ENCODE data around the gene CREB3L1. TPM values are rescaled to one million over a fixed set of nuclear protein-coding genes. Genes with fewer than 3 reads are reported as not detected.

CREB3L1 gene
- total RNA-seq, 1 donor, result 33.3 TPM

DNA sequence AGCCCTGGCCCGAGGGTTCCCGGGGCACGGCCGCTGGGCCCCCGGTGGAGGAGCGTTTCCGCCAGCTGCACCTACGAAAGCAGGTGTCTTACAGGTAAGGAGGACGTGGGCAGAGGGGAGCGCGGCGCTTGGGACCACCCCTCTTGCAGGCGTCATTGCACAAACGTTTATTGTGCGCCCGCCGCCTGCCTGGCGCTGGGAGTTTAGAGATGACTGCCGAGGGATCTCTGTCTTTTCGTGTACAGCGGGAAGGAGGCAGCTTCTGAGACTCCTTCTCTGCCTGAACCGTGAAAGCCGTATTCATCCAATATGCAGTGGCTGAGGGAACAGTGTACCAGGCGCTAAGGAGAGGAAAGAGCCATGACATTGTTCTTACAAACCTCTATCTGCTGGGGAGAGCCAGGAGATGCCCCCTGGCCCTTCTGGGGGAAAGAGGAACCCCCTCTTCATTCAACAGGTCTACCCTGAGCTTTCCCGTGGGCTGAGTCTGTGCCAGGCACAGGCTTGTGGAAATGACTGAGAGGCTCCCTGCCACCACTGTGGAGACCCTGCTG lies 56.0 kb downstream of the CREB3L1 start:
- Histone ChIP-seq H3K27me3 (ENCODE audit: insufficient read depth, low read length) (peaks cover 59% of the 10 kb centered on the region), H3K27ac (ENCODE audit: low read depth, low read length) (no peak overlapping the region), H2AFZ (ENCODE audit: low read length) (no peak overlapping the region), H3K9me3 (ENCODE audit: low read depth, low read length) (no peaks in the 10 kb centered on the region), H3K4me2 (ENCODE audit: insufficient read depth, low read length) (peak overlapping the region; percentile 60), H4K20me1 (ENCODE audit: insufficient read depth, low read length) (no peaks in the 10 kb centered on the region), H3K79me2 (ENCODE audit: insufficient read depth, low read length) (no peaks in the 10 kb centered on the region), H3K36me3 (ENCODE audit: insufficient read depth, low read length) (no peaks in the 10 kb centered on the region), H3K4me3 (ENCODE audit: insufficient read depth, low read length) (peak overlapping the region; percentile 50), H3K4me1 (ENCODE audit: insufficient read depth, low read length) (peaks cover 2% of the 10 kb centered on the region)
- TF ChIP-seq, protein P1, sequence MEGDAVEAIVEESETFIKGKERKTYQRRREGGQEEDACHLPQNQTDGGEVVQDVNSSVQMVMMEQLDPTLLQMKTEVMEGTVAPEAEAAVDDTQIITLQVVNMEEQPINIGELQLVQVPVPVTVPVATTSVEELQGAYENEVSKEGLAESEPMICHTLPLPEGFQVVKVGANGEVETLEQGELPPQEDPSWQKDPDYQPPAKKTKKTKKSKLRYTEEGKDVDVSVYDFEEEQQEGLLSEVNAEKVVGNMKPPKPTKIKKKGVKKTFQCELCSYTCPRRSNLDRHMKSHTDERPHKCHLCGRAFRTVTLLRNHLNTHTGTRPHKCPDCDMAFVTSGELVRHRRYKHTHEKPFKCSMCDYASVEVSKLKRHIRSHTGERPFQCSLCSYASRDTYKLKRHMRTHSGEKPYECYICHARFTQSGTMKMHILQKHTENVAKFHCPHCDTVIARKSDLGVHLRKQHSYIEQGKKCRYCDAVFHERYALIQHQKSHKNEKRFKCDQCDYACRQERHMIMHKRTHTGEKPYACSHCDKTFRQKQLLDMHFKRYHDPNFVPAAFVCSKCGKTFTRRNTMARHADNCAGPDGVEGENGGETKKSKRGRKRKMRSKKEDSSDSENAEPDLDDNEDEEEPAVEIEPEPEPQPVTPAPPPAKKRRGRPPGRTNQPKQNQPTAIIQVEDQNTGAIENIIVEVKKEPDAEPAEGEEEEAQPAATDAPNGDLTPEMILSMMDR (IDR thresholded peaks at IDR 0.05; ENCODE audit: extremely low read depth, low read depth, low read length), result no peak
- DNase-seq (ENCODE audit: insufficient read length, low spot score, missing footprints), result peak; percentile 56

DNA sequence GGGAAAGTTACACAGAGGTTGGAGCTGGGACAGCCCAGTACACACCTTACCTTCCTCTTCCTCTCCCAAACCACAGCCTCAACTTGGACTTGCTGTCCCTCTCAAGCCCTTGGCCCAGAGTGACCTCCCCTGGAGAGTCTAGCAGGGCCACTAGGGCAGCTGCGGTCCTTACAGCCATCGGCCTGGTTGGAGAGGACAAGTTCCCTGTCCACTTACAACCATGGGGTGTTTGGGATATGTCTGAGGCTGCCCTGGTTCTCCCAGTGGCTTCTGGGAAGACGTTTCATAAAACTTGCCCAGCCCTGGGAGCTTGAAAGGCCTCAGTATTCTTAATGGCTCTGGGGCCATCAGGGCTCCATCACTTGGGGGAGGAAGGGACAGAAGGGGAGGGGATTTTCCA lies 56.7 kb downstream of the CREB3L1 start:
- TF ChIP-seq, protein P1 (IDR thresholded peaks at IDR 0.05; ENCODE audit: extremely low read depth, low read depth, low read length), result no peak
- Histone ChIP-seq H3K9me3 (ENCODE audit: low read depth, low read length) (no peaks in the 10 kb centered on the region), H4K20me1 (ENCODE audit: insufficient read depth, low read length) (no peaks in the 10 kb centered on the region), H3K79me2 (ENCODE audit: insufficient read depth, low read length) (no peaks in the 10 kb centered on the region), H3K4me3 (ENCODE audit: insufficient read depth, low read length) (no peak overlapping the region), H3K4me2 (ENCODE audit: insufficient read depth, low read length) (no peak overlapping the region), H3K27me3 (ENCODE audit: insufficient read depth, low read length) (peaks cover 59% of the 10 kb centered on the region), H3K36me3 (ENCODE audit: insufficient read depth, low read length) (no peaks in the 10 kb centered on the region), H2AFZ (ENCODE audit: low read length) (no peak overlapping the region), H3K27ac (ENCODE audit: low read depth, low read length) (no peak overlapping the region), H3K4me1 (ENCODE audit: insufficient read depth, low read length) (peaks cover 2% of the 10 kb centered on the region)
- peak; percentile 58 for DNase-seq (ENCODE audit: insufficient read length, low spot score, missing footprints)

DNA sequence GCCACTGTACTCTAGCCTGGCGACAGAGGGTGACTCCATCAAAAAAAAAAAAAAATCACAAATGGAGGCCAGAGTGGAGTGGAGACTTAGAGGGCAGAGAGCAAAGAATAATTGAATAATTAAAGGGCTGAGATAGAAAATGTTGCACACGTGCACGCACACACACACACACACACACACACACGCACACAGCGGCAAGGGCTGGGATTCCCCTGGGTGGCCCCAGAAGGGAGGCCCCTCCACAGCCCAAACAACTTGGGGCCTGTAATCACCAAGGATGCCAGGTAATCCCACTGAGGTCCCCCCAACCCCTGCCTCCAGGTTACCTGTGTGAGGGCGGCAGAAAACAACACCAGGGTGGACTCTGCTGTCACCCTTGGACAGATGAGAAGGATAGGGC lies 57.8 kb downstream of the CREB3L1 start:
- DNase-seq (ENCODE audit: insufficient read length, low spot score, missing footprints), result peak; percentile 76
- Histone ChIP-seq H3K9me3 (ENCODE audit: low read depth, low read length) (no peaks in the 10 kb centered on the region), H3K36me3 (ENCODE audit: insufficient read depth, low read length) (no peaks in the 10 kb centered on the region)

DNA sequence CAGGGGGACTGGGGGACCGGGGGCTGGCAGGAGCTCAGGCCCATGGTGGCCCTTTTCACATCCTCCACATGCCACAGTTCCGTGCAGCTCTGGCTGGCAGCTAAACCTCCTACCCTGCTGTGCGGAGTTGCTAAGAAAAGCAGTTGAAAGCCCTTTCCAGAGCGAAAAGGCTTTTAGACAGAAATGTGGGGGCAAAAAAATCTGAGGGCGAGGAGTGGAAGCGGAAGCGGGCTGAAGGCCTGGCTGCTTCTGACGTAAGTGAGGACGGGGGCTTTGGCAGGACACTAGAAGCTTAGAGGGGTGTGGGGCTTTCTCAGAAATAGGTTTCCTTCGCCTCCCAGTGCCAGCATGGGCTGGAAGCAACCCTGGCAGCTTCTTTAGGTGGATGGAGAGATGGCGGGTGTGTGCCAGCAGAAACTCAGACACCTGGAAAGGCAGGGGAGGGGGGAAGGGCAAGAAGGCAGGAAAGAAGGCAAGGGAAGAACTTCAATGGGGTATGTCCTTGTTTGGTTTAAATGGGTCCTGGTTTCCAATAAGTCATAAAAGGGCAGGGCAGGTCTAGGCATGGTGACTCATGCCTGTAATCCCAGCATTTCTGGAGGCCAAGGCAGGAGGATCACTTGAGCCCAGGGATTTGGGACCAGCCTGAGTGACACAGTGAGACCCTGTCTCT lies 58.6 kb downstream of the CREB3L1 start:
- Histone ChIP-seq H3K27me3 (ENCODE audit: insufficient read depth, low read length) (peaks cover 41% of the 10 kb centered on the region), H3K27ac (ENCODE audit: low read depth, low read length) (no peak overlapping the region), H3K4me2 (ENCODE audit: insufficient read depth, low read length) (no peak overlapping the region), H3K4me3 (ENCODE audit: insufficient read depth, low read length) (no peak overlapping the region), H3K4me1 (ENCODE audit: insufficient read depth, low read length) (peaks cover 2% of the 10 kb centered on the region), H2AFZ (ENCODE audit: low read length) (no peak overlapping the region), H3K79me2 (ENCODE audit: insufficient read depth, low read length) (no peaks in the 10 kb centered on the region), H4K20me1 (ENCODE audit: insufficient read depth, low read length) (no peaks in the 10 kb centered on the region), H3K9me3 (ENCODE audit: low read depth, low read length) (no peaks in the 10 kb centered on the region), H3K36me3 (ENCODE audit: insufficient read depth, low read length) (no peaks in the 10 kb centered on the region)
- peak; percentile 66 for DNase-seq (ENCODE audit: insufficient read length, low spot score, missing footprints)
- TF ChIP-seq, protein P1 (IDR thresholded peaks at IDR 0.05; ENCODE audit: extremely low read depth, low read depth, low read length), result no peak

More for the DNA sequence above, 57.8 kb downstream of the CREB3L1 start:
- Histone ChIP-seq H3K4me3 (ENCODE audit: insufficient read depth, low read length) (no peak overlapping the region), H2AFZ (ENCODE audit: low read length) (no peak overlapping the region), H3K27me3 (ENCODE audit: insufficient read depth, low read length) (peaks cover 49% of the 10 kb centered on the region), H4K20me1 (ENCODE audit: insufficient read depth, low read length) (no peaks in the 10 kb centered on the region), H3K27ac (ENCODE audit: low read depth, low read length) (no peak overlapping the region), H3K79me2 (ENCODE audit: insufficient read depth, low read length) (no peaks in the 10 kb centered on the region), H3K4me1 (ENCODE audit: insufficient read depth, low read length) (peaks cover 2% of the 10 kb centered on the region), H3K4me2 (ENCODE audit: insufficient read depth, low read length) (no peak overlapping the region)
- TF ChIP-seq, protein P1 (IDR thresholded peaks at IDR 0.05; ENCODE audit: extremely low read depth, low read depth, low read length), result no peak

Measured in osteoblast (primary cell).